Brain pericyte (primary cell): ENCODE measurements around the gene PPP1R14C.
"Not testable (repeated sequence)": the region's sequence is repeated elsewhere in the genome, so short reads cannot be mapped to it uniquely, and the experiment has no call there.

Experiments used
- DNase-seq: peaks from one replicate; pipeline ENCODE4 v3.0.0-alpha.2; 2012; ENCODE audit warnings: low read depth, low spot score

The PPP1R14C gene

DNA sequence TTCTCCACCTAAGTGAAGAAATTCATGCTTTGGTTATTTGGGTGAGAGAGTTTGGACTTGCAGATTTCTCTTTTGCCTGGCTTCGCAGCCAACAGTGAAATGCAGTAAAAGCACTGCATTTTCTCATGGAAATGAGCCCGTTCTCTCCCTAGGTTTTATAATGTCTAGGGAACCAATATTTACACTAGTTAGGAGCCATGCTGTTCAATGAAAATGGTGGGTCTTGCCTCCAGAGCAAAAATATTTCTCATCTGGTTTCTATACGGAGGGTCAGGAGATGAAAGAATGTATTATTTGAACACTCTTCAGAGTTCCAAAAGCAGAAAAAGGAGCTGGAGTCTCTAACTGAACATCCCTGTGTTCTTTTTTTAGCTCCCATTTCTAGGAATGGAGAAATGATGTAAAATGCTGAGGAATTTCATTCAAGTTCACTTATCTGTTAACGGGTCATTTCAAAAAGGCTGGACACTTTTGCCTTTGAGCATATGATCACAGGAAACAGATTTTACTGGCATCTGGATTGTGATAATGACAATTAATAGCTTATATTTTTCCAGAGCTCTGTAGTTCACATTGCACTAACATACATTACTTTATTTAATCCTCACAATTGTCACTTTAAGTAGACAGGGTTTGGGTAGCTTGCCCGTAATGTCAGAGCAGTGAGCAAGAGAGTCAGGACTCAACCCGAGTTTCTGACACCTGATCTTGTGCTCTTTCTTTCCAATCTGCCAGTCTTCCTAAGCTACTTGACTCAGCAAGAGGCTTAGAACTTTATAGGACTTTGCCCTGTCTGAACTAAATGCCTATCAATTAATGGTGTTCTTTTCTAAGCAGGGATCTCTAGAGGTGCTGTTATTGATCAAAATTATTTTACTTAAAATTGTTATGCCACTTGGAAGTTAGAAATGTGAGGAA, 78.0 kb downstream of the PPP1R14C start:
- no peak for DNase-seq

DNA sequence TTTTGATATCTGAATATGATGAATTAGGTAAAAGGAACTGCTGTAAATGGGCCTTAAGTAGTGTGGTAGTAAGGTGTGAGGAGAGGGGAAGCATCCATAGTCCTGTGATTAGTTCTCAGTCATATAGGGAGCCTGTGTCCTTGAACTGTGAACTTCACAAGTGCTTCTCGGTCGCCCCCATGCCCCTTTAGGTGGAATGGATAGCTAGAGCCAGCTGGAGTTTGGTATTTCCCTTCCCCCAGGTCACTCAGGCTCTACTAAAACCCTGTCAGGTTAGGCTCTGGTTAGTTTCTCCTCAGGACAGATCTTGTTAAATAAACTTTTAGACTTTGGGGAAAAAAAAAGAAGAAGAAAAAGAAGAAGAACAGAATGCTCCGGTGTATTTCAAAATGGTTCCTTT, 82.0 kb downstream of the PPP1R14C start:
- no peak for DNase-seq

DNA sequence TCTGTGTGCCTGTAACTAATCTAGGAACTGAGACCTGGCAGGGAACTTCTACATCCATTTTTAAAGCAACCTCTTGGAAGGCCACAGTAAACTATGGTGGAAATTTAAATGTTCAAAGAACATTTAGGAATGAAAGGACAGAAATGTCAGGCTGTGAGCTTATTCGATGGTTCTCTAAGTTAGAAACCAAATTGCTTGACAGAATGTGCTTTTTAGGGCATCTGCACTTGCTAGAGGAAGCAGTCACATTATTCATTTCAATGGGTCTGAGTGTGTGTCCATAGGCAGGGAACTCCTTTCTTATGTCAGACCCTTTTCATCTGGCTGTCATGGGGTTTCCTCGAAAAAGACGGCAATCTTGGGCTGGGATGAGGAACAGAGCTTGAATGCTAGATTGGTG, 84.4 kb downstream of the PPP1R14C start:
- DNase-seq: no peak

DNA sequence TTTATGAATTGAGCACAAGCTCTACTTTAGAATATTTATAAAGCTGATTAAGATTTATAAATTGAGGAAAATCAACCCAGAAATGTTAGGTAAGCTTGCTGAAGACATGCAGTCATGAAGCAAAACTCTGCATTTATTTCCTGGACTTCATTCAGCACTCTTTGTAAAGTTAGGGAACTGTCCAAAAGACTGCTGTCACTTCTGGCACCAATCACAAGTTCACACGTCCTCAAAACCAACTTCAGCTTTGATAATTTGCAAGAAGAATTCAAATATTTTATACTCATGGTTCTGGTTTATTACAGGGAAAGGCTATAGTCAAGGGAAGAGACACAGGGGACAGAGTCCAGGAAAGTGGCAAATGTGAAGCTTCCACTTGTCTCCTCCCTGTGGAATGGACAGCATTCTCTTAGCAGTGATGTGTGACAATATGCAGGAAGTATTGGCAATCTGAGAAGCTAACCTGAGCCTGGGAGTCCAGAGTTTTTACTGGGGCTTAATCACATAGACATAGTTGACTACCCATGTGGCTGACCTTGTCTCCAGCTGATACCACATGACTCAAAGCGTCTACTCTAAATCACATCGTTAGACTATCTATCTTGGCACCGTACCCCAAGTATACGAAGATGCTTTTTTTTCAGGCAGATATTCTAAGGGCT, 85.4 kb downstream of the PPP1R14C start:
- DNase-seq: no peak

GRCh38 chr6:150229436-150230163, 86.8 kb downstream of the PPP1R14C start:
- DNase-seq: no peak

DNA sequence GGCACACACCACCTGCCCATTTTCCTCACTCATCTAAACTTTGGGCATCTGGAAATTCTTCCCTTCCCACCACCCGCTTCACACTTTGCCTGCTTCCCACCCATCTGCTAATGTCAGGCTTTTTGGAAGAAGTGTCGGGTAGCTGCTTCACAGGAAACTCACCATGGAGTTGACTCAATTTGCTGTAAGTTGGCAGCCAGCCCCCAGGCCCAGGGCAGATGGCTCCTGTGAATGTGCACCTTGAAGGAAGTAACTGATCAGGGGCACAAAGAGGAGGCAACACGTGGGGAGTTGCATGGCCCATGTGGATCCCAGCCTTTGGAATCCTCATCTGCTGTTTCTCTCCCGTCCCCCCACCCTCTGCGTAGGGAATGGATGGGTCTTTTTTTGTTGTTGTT, 87.3 kb downstream of the PPP1R14C start:
- no peak for DNase-seq

GRCh38 chr6:150230832-150231524, 88.1 kb downstream of the PPP1R14C start:
- no peak for DNase-seq

GRCh38 chr6:150231525-150231850, 88.6 kb downstream of the PPP1R14C start:
- DNase-seq: no peak

- no peak for DNase-seq
These were observed 91.0 kb downstream of the PPP1R14C start for GRCh38 chr6:150233843-150234269.

GRCh38 chr6:150235218-150235617, 92.4 kb downstream of the PPP1R14C start:
- no peak for DNase-seq

DNA sequence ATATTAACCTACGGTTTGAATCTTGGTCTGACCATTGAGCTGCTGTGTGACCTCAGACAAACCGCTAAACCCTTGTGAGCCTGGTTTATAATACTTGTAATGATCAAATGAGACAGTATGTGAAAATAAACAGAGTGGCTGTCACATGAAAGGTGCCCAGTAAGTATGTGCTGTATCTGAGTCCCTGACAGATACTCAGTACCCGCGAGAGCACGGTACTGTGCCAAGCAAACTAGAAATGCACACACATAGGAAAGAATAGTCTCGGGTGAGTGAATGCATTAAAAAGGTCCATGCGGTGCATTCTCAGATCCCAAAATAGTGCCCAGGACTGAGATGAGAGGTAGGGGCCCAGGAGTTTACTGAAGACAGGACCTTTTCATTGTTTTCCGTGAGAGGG, 93.3 kb downstream of the PPP1R14C start:
- DNase-seq: no peak

- no peak for DNase-seq
These were observed 93.7 kb downstream of the PPP1R14C start for GRCh38 chr6:150236544-150236943.

DNA sequence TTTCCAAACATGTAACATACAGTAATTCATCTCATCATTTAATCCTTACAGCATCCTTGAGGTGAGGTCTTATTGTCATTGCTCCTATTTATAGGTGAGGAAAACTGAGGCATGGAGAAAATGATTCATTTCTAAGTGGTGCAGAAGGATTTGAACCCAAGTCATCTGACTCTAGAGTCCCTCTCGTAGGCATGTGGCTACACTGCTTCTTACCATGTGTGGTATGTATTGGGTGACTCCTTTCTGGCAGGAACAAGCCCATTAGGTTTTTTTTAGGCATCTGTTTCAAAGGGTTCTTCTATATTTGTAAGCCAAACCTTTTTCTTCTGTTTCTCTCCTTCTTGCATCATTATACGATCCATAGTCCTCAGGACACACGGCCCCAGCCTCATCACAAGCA, 94.8 kb downstream of the PPP1R14C start:
- DNase-seq: no peak

DNA sequence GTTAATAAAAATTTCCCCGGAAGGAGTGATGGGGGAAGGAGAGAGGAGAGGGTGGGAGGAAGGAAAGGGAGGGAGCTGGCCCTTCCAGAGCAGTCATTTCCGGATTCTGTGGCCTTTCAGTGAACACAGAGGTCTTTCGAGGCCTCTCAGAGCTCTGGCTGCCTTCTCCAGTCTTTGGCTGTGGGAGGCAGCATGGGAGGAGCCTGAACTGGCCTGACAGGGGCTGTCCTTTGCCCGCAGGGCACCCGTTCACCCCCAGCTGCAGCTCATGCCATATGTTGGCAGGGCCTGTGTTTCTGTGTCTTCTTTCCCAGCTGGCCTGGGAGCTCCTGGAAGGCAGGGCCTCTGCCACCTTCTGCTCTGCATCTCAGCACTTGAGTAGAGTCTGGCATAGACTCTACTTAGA, 95.5 kb downstream of the PPP1R14C start:
- DNase-seq: no peak

DNA sequence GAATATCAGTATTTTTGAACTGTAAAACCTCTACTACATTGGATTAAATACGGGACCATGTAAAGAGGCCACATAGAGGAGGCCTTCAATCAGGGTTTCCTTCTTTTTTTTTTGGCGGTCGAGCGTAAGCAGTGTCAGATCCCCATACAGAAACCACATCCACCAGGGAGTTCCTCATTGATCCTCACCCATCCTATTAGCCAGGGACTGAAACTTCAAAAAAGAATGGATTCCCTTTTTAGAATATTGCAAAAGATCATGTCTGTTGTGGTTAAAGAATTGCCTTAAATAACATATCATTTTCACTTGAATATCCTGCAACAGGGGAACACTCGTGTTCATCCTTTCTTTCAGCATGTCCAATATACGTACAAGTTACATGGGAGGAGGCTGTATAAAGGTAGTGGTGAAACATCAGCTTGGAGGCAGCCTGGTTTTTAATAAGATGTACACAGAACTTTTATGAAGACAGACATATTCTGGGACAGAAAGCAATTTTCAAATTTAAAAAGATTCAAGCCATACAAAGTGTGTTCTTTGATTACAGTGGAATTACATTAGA, 96.1 kb downstream of the PPP1R14C start:
- no peak for DNase-seq

DNA sequence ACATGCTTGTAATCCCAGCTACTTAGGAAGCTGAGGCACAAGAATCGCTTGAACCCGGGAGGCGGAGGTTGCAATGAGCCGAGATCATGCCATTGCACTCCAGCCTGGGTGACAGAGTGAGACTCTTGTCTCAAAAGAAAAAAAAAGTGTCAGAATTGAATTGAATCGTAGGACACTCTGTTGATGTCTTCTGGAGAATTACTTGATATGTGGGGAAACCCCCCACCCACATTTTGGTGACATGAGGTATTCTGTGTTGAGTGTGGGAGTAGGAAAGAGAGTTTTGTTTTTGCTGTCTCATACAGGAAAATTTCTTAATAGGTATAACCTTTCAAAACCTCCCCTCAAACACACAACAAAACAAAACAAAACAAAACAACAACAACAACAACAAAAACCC, 98.9 kb downstream of the PPP1R14C start:
- DNase-seq: not testable (repeated sequence)

DNA sequence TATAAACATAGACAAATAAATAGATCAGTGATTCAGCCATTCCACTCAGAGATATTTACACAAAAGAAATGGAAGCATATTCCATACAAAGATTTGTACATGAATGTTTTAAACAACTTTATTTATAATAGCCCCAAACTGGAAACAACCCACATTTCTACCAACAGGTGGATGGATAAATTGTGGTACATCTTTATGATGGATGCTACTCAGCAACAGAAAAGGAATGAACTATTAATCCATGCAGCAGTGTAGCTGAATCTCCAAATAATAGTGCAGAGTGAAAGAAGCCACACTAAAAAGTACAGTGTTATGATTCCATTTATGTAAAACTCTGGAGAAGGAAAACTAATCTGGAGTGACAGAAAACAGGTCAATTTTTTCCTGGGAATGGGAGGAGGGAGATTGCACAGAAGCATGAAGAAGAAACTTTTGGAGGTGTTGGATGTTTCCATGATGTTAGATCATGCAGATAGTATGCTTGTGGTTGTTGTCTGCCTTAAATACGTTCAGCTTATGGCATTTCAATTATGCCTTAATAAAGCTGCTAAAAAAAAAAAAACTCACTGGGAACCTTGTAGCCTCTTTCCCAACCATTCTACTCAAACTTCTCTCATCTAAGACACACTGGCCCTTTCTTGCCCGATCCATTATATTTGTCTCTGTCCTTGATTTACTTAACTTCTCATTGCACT, 100.9 kb downstream of the PPP1R14C start:
- DNase-seq: no peak

- DNase-seq: no peak
These were observed 102.5 kb downstream of the PPP1R14C start for GRCh38 chr6:150245148-150245935.

GRCh38 chr6:150247803-150248202, 105.0 kb downstream of the PPP1R14C start:
- DNase-seq: no peak

- DNase-seq: no peak
These were observed 105.5 kb downstream of the PPP1R14C start for GRCh38 chr6:150248300-150248699.
